Activated T-helper 1 cell treated with Interleukin-2 at 50 U/mL for 16 hours (primary cell): ENCODE measurements around the gene CYP20A1.
A peak's percentile ranks its signal among the peaks of the same experiment; 100 is the strongest.
"Not testable (repeated sequence)": the region's sequence is repeated elsewhere in the genome, so short reads cannot be mapped to it uniquely, and the experiment has no call there.

Experiments
- DNase-seq: peaks from one replicate; pipeline ENCODE4 v3.0.0-alpha.2; 2020; ENCODE audit warnings: low read depth

Gene CYP20A1, protein sequence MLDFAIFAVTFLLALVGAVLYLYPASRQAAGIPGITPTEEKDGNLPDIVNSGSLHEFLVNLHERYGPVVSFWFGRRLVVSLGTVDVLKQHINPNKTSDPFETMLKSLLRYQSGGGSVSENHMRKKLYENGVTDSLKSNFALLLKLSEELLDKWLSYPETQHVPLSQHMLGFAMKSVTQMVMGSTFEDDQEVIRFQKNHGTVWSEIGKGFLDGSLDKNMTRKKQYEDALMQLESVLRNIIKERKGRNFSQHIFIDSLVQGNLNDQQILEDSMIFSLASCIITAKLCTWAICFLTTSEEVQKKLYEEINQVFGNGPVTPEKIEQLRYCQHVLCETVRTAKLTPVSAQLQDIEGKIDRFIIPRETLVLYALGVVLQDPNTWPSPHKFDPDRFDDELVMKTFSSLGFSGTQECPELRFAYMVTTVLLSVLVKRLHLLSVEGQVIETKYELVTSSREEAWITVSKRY

DNA sequence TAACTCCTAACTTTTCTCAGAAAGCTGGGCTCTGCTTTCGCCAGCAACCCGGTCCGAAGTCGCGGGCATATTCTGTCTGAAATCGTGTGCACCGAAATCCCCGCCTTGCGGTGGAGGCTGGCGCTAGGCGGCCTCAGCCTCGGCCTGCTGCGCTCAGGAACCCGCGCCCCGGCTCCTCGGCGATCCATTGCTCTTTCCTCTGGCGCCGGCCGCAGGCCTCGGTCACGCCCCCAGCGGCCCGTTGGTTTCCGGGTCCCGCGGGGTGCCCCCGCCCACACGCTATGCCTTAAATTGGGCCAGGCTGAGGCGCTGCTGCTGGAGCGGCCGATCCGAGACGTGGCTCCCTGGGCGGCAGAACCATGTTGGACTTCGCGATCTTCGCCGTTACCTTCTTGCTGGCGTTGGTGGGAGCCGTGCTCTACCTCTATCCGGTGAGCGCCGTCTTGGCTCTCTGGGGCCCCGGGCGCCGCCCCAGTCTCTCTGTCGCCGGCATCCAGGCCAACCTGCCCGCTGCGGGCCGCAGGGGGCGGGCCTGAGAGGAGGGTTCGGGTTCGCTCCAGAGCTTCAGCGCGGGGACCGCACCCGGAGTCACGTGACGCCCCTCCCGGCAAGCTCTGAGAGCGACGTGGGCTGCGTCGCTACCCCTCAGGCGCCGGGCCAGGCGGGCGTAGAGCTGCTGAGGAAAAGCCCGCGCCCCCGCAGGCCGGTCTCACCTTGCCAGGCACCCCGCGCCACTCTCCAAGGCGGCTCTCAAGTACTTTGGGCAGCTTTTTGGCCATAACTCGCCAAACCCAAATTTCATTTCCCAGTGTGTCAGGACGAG, at the start of gene CYP20A1:
Gene CYP20A1 (plus strand): TSS at position 315 of the 823 bp plus-strand sequence. CDS start 45 bp downstream, at position 360.
- peak; percentile 96 for DNase-seq

GRCh38 chr2:203190547-203190946, 48.3 kb upstream of the CYP20A1 start:
- DNase-seq: not testable (repeated sequence)

DNA sequence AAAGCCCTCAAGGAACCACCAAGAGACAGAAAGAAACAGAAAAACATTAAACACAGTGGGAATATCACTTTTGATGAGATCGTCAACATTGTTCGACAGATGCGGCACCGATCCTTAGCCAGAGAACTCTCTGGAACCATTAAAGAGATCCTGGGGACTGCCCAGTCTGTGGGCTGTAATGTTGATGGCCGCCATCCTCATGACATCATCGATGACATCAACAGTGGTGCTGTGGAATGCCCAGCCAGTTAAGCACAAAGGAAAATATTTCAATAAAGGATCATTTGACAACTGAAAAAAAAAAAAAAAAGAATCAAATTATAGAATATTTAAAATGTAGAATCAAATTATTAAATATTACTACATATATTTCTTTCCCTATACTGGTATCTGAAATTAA, 47.8 kb upstream of the CYP20A1 start:
- not testable (repeated sequence) for DNase-seq

DNA sequence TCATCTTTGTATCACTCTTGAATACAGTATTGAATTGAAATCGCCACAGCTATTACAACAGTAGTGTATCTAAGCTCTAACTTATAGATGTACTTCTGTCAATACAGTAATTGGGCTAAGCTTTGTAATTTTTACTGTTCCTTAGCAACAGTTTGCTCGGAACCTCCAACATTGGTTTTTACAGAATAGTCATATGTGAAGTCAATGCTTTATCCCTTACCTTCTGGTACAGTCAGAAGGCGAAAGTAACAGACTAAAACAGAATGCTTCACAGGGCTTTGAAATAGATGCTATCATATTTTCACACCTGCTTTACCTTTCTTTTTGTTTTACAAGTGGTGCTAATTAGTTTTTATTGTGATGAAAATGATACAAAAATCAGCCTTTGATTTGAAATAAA, 46.9 kb upstream of the CYP20A1 start:
- DNase-seq: no peak

GRCh38 chr2:203195331-203196036, 43.3 kb upstream of the CYP20A1 start:
- no peak for DNase-seq

DNA sequence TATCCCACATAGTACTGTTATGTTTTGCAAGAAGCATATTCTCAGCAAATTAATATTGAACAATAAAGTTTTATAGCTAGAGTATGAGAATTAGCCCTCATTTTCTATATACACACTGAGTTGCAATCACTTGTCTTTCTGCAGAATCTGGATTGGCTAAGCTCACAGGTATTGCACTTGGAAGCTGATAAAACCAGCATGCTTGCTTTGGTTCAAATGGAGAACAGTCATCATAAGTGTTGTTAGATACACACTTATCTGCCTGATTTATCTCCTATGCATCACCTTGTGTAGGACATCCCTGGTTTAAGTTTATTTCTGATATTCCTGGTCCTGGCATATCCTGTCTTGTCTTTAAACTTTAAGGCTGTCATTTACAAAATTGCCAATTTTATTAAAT, 38.0 kb upstream of the CYP20A1 start:
- no peak for DNase-seq

GRCh38 chr2:203201426-203201825, 37.4 kb upstream of the CYP20A1 start:
- DNase-seq: no peak

GRCh38 chr2:203209538-203209937, 29.3 kb upstream of the CYP20A1 start:
- no peak for DNase-seq

- no peak for DNase-seq
Observed at GRCh38 chr2:203225423-203226039, 13.3 kb upstream of the CYP20A1 start.

DNA sequence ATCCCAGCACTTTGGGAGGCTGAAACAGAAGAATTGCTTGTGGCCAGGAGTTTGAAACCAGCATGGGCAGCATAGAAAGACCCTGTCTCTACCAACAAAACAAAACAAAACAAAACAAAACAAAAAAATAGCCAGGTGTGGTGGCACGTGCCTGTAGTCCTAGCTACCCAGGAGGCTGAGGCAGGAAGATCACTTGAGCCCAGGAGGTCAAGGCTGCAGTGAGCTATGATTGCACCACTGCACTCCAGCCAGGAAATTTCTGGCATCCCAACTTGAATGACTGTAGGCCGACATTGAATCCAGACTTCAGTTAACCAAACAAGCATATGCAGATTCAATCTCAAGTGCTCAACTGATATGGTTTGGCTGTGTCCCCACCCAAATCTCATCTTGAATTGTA, 9.1 kb upstream of the CYP20A1 start:
- not testable (repeated sequence) for DNase-seq

DNA sequence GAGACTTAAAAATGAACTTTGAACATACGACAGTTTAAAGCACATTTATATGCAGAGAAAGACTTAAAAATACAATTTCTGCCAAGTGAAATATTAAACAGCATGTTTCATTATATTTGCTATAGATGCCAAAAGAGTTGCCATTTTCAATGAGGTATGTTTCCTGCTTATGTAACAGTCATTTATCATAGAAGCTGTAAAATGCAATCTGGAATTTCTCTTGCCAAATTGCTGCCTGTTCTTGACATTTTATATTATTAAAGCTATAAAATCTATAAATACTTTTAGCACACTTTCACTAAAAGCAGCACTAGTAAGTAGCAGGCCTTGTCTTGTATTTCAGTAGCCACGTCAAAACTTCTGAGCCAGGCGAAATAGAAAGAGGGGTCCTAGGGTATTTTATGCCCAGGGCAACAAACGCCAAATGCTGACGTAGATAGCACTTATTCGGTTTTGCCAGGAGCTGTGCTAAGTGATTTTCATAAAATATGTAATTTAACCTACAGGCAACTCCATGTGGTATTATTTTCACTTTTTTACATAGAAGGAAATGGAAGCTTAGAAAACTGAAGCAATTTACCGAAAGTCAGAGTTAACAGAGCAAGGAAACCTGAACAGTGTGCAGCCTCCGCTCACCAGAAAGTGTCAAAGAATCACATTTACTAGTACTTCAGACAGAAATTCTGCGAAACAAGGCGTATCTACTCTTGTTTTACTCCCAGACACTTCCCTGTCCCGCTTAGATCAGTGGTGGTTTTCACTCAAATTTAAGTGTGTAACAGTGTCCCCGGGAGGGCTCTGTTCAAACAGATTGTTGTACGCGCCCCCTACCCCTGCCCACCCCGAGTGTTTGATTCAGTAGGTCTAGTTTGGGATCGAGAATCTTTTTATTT, 1.2 kb upstream of the CYP20A1 start:
- no peak for DNase-seq

GRCh38 chr2:203238292-203238703, 520 bp upstream of the CYP20A1 start:
- no peak for DNase-seq

- DNase-seq: no peak
Observed at GRCh38 chr2:203240491-203240890, 1.7 kb downstream of the CYP20A1 start.

DNA sequence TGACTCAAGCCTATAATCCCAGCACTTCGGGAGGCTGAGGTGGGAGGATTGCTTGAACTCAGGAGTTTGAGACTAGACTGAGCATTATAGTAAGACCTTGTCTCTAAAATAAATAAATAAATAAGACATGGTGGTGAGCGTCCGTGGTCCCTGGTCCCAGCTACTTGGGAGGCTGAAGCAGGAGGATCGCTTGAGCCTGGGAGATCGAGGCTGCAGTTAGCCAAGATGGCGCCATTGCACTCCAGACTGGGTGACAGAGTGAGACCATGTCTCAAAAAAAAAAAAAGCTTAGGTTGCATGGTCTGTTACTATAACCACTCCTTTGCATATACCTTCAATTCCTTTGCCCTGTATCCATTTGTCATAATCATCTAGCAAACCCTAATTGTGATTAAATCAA, 3.7 kb downstream of the CYP20A1 start:
- DNase-seq: no peak

DNA sequence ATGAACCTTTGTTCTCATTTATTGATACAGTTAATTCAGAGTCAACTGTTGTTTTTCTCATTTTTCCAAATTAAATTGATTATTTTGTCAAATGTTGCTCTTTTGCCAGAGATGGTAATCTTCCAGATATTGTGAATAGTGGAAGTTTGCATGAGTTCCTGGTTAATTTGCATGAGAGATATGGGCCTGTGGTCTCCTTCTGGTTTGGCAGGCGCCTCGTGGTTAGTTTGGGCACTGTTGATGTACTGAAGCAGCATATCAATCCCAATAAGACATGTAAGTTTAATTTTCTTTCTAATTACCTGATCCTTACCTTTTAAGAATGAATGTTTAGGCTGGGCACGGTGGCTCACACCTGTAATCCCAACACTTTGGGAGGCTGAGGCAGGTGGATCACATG, 7.8 kb downstream of the CYP20A1 start:
- DNase-seq: no peak

DNA sequence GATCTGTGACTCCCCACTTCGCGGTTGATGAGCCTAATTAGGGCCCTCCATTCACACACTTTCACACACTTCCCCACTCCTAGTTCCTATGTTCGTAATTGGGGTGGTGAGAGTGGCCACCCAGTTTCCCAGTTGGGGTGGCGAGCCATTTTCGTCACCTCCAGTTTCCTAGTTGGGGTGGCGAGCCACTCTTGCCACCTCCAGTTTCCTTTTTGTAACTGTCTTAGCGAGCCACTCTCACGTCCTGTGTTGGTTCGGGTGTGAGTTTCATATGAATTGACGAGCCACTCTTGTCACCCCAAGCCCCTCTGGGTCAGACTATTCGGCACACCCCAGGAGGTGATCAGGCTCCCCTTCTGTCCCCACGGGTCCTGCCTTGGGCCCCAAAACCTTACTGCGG, 14.0 kb downstream of the CYP20A1 start:
- no peak for DNase-seq

GRCh38 chr2:203253422-203254095, 14.7 kb downstream of the CYP20A1 start:
- DNase-seq: not testable (repeated sequence)

DNA sequence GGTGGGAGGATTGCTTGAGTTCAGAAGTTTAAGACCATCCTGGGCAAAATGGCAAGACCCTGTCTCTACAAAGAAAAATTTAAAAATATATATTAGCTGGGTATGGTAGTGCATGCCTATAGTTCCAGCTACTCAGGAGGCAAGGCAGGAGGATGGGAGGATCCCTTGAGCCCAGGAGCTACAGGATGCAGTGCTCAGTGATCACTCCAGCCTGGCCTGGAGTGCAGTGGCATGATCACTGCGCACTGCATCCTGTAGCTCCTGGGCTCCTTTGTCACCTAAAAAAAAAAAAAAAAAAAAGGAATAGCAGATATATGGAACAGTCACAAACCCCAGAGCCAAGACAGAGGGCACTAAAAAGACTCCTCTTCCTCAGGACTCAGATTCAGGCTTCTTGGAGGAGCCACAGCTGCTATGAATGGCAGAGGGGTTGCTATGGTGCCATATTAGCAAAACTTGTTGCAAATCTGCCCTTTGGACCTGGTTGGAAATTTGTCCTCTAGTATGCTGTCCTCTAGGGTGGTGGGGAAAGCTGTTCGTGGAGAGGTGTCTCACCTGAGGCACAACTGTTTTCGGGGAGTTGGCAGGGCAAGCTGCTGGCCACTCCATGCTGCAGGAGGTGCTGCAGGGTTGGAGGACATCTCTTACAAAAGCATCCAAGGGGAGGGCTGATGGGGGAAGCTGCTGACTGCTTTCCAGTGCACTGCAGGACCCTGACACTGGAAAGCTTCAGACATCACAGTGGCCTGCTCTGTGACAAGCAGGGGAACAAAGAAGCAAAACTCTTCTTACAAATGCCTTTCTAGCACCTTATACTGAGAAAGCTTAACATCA, 22.7 kb downstream of the CYP20A1 start:
- DNase-seq: no peak

GRCh38 chr2:203279288-203279687, 40.5 kb downstream of the CYP20A1 start:
- DNase-seq: no peak
